ENCODE measurements around the gene C1QTNF8. TPM values are rescaled to one million over a fixed set of nuclear protein-coding genes. Genes with fewer than 3 reads are reported as not detected.

Gene C1QTNF8
- total RNA-seq, 1 experiment from 2014 or later: 0.27 TPM

- H3K36me3 ChIP-seq (ENCODE audit: control insufficient read depth in 1 of 2, insufficient read depth in 2 of 2, low read length in 2 of 2): no peaks in the 10 kb centered on the region
- RAD21 ChIA-PET (ENCODE audit: low non-redundant PET in 1 of 2, low total read pairs in 2 of 2, uncharacterized antibody in 2 of 2, unreplicated experiment in 2 of 2): no interaction called here
- no peaks in the 10 kb centered on the region for H3K9me2 ChIP-seq (ENCODE audit: insufficient read depth)
- no peak overlapping the region for H3K4me2 ChIP-seq (ENCODE audit: low read length)
- no peak overlapping the region for H2AFZ ChIP-seq (ENCODE audit: low read depth, low read length, poor library complexity, severe bottlenecking)
- no peaks in the 10 kb centered on the region for H3K79me2 ChIP-seq (ENCODE audit: insufficient read depth, low read length)
- POLR2A ChIA-PET: no interaction called here
- CTCF ChIA-PET: no interaction called here
- TF ChIP-seq EZH2 (IDR thresholded peaks at IDR 0.05) (no peak), RAD21 (IDR thresholded peaks at IDR 0.05; ENCODE audit: low read depth) (no peak), ELF1 (IDR thresholded peaks at IDR 0.05; ENCODE audit: borderline replicate concordance, low read depth) (no peak), SP1 (IDR thresholded peaks at IDR 0.05; ENCODE audit: low read depth) (no peak), YY1 (IDR thresholded peaks at IDR 0.05; ENCODE audit: extremely low read depth, insufficient replicate concordance, low read depth, low read length) (no peak), ZBTB33 (IDR thresholded peaks at IDR 0.05; ENCODE audit: extremely low read depth, insufficient replicate concordance, low read length) (no peak), EZH2phosphoT487 (IDR thresholded peaks at IDR 0.05; ENCODE audit: borderline replicate concordance) (no peak), EGR1 (IDR thresholded peaks at IDR 0.05; ENCODE audit: low read depth) (no peak), FOSL1 (IDR thresholded peaks at IDR 0.05; ENCODE audit: low read depth) (no peak), SIN3A (IDR thresholded peaks at IDR 0.05; ENCODE audit: low read depth) (no peak)
- ATAC-seq (no peak), DNase-seq (ENCODE audit: low read depth, low spot score) (no peak)
- peaks cover 17 to 32% of the 10 kb centered on the region in 2 experiments for H3K4me1 ChIP-seq (ENCODE audit: control insufficient read depth in 1 of 2, insufficient read depth in 2 of 2, low read length in 2 of 2)
- no peak overlapping the region for H3K4me3 ChIP-seq (replicated peaks in 1 of 2; ENCODE audit: low read depth in 1 of 2, low read length in 2 of 2)
- no peak overlapping the region for H3K9ac ChIP-seq (ENCODE audit: low read length)
- no peaks in the 10 kb centered on the region for H4K20me1 ChIP-seq (ENCODE audit: insufficient read depth)
- no TSS peak for BruUV-seq (replicated peaks)
- H3K27ac ChIP-seq (ENCODE audit: low read depth, low read length): no peak overlapping the region
- no peaks in the 10 kb centered on the region for H3K27me3 ChIP-seq (ENCODE audit: insufficient read depth, low read length)
- intact Hi-C loops (cut with micrococcal nuclease): loop anchor here (10.0 kb wide), 1 partner anchor 157 kb away; no protein-coding TSS in a partner anchor
- no peaks in the 10 kb centered on the region for H3K9me3 ChIP-seq (ENCODE audit: control insufficient read depth in 1 of 2, insufficient read depth in 1 of 2, low read depth in 1 of 2, low read length in 2 of 2)
Measured at GRCh38 chr16:1051446-1051845, 44.6 kb downstream of the C1QTNF8 start.
